Tibial nerve (tissue), 4 donors: ENCODE measurements around the gene TMCO6. TPM values are rescaled to one million over a fixed set of nuclear protein-coding genes. Genes with fewer than 3 reads are reported as not detected.

ENCODE experiments used
- DNase-seq, 2 donors: peaks; one replicate each; pipeline ENCODE4 v3.0.0-alpha.2; 2019; ENCODE audit warnings: low spot score in 2 of 2
- H3K27ac ChIP-seq, 4 donors: fragments of 200-600 bp; sonication (generic) in 3 of 4; one replicate each; pipeline ENCODE4 v1.5.1; 2017 to 2019; ENCODE audit warnings: mild to moderate bottlenecking in 1 of 4
- H3K27me3 ChIP-seq, 2 donors: fragments of 200-600 bp; sonication (generic) in 1 of 2; one replicate each; pipeline versions ENCODE4 v1.5.1 to v1.6.0; 2017 to 2019
- H3K36me3 ChIP-seq, 3 donors: fragments of 200-600 bp; sonication (generic); one replicate each; pipeline ENCODE4 v1.5.1; 2018 to 2019
- H3K4me1 ChIP-seq, 4 donors: fragments of 200-600 bp; sonication (generic) in 3 of 4; one replicate each; pipeline ENCODE4 v1.5.1; 2017 to 2019
- H3K4me3 ChIP-seq, 4 donors: fragments of 200-600 bp; sonication (generic) in 3 of 4; one replicate each; pipeline ENCODE4 v1.5.1; 2017 to 2019; ENCODE audit warnings: mild to moderate bottlenecking in 1 of 4, moderate library complexity in 1 of 4
- H3K9me3 ChIP-seq, 4 donors: fragments of 200-600 bp; sonication (generic) in 3 of 4; one replicate each; pipeline ENCODE4 v1.5.1; 2017 to 2019
- CTCF ChIP-seq, 5 experiments: fragments of 200-600 bp in 3 of 5; fragments of 450-650 bp in 2 of 5; sonication (generic) in 3 of 5; IDR thresholded peaks; one replicate each; pipeline ENCODE4 v1.5.1; 2016 to 2019; ENCODE audit warnings: antibody characterized with exemption in 5 of 5, mild to moderate bottlenecking in 3 of 5, moderate library complexity in 2 of 5
- EP300 ChIP-seq, 2 donors: sonication (generic); formaldehyde crosslinking; IDR thresholded peaks; one replicate each; pipeline ENCODE4 v1.6.1; 2017; ENCODE audit warnings: antibody characterized with exemption in 2 of 2, mild to moderate bottlenecking in 1 of 2
- POLR2A ChIP-seq, 2 donors: fragments of 450-650 bp; IDR thresholded peaks; one replicate each; pipeline ENCODE4 v1.6.1; 2017; ENCODE audit warnings: antibody characterized with exemption in 2 of 2, mild to moderate bottlenecking in 2 of 2, moderate library complexity in 2 of 2
- WGBS, 2 donors: methylation state at CpG; one replicate each; pipeline ENCODE4 v1.1.5; 2018; 5-methylcytosine and 5-hydroxymethylcytosine counted together
- total RNA-seq, 4 donors: library from RNA; depleted of rRNA; stranded (reverse); fragments of >200 nt; gene quantifications; one replicate each; pipeline ENCODE4 v1.1.0, GENCODE V29; 2016

The TMCO6 gene
- total RNA-seq, 4 donors from 2014 or later, result 72.8 to 129 (median 93.0) TPM

- no peak for DNase-seq
- no peak overlapping the region for H3K27ac ChIP-seq
- no peak overlapping the region for H3K4me3 ChIP-seq
- no peaks in the 10 kb centered on the region for H3K27me3 ChIP-seq
- TF ChIP-seq CTCF (IDR thresholded peaks at IDR 0.05) (no peak), POLR2A (IDR thresholded peaks at IDR 0.05) (no peak), EP300 (IDR thresholded peaks at IDR 0.05) (no peak)
- H3K9me3 ChIP-seq, result no peaks in the 10 kb centered on the region
- WGBS, 2 donors, result 97 to 99% methylated on average over 4 of the region's 7 CpGs
- H3K36me3 ChIP-seq, result peaks cover 2 to 97% (median 17%) of the 10 kb centered on the region in 3 donors
- H3K4me1 ChIP-seq, result peaks cover 0 to 9% (median 1%) of the 10 kb centered on the region in 4 donors
Observed at GRCh38 chr5:140671472-140672125, 32.3 kb downstream of the TMCO6 start.

GRCh38 chr5:140672455-140673186 lies 33.4 kb downstream of the TMCO6 start:
- Histone ChIP-seq H3K4me1 (no peaks in the 10 kb centered on the region), H3K36me3 (peaks cover 7 to 99% (median 17%) of the 10 kb centered on the region in 3 donors), H3K4me3 (no peak overlapping the region), H3K9me3 (no peaks in the 10 kb centered on the region), H3K27me3 (no peaks in the 10 kb centered on the region), H3K27ac (no peak overlapping the region)
- DNase-seq, result no peak
- TF ChIP-seq CTCF (IDR thresholded peaks at IDR 0.05) (no peak), EP300 (IDR thresholded peaks at IDR 0.05) (no peak), POLR2A (IDR thresholded peaks at IDR 0.05) (no peak)
- 42 to 65% methylated on average over 28 to 38 of the region's 70 CpGs for WGBS, 2 donors

- no peaks in the 10 kb centered on the region for H3K9me3 ChIP-seq
- 82 to 86% methylated on average over 45 of the region's 45 CpGs for WGBS, 2 donors
- no peak within 1 kb of the TSS for H3K27ac ChIP-seq
- H3K27me3 ChIP-seq, result no peaks in the 10 kb centered on the region
- no peak for TF ChIP-seq POLR2A (IDR thresholded peaks at IDR 0.05)
- no peak for TF ChIP-seq CTCF (IDR thresholded peaks at IDR 0.05)
- no peak for TF ChIP-seq EP300 (IDR thresholded peaks at IDR 0.05)
- H3K36me3 ChIP-seq, result peaks cover 7 to 99% (median 12%) of the 10 kb centered on the region in 3 donors
- H3K4me1 ChIP-seq, result no peaks in the 10 kb centered on the region
- DNase-seq, result no peak
- no peak within 1 kb of the TSS for H3K4me3 ChIP-seq
Observed at GRCh38 chr5:140673187-140673976, 34.1 kb downstream of the TMCO6 start, which contains the start of gene DND1. TSS of gene DND1 (minus strand) at chr5:140673576. CDS start at chr5:140673542, 34 bp downstream.

GRCh38 chr5:140674211-140674610 lies 35.0 kb downstream of the TMCO6 start:
- peaks cover 6 to 99% (median 7%) of the 10 kb centered on the region in 3 donors for H3K36me3 ChIP-seq
- 87 to 93% methylated on average over 2 of the region's 2 CpGs for WGBS, 2 donors
- TF ChIP-seq EP300 (IDR thresholded peaks at IDR 0.05), result no peak

GRCh38 chr5:140674629-140675028 lies 35.4 kb downstream of the TMCO6 start:
- Histone ChIP-seq H3K4me1 (no peaks in the 10 kb centered on the region), H3K36me3 (peaks cover 2 to 99% (median 7%) of the 10 kb centered on the region in 3 donors), H3K27ac (no peak overlapping the region), H3K9me3 (no peaks in the 10 kb centered on the region), H3K27me3 (no peaks in the 10 kb centered on the region), H3K4me3 (no peak overlapping the region)
- DNase-seq, result no peak
- WGBS, 2 donors, result 83 to 96% methylated on average over 4 of the region's 4 CpGs
- no peak for TF ChIP-seq EP300 (IDR thresholded peaks at IDR 0.05)
- TF ChIP-seq CTCF (IDR thresholded peaks at IDR 0.05), result no peak
- TF ChIP-seq POLR2A (IDR thresholded peaks at IDR 0.05), result no peak

More at GRCh38 chr5:140674211-140674610, 35.0 kb downstream of the TMCO6 start:
- no peak for DNase-seq
- H3K9me3 ChIP-seq, result no peaks in the 10 kb centered on the region
- H3K27ac ChIP-seq, result no peak overlapping the region
- H3K27me3 ChIP-seq, result no peaks in the 10 kb centered on the region
- no peaks in the 10 kb centered on the region for H3K4me1 ChIP-seq
- H3K4me3 ChIP-seq, result no peak overlapping the region
